ENCODE results near the gene SUSD6. TPM values are rescaled to one million over a fixed set of nuclear protein-coding genes. Genes with fewer than 3 reads are reported as not detected.

The SUSD6 gene
- total and polyA plus RNA-seq, 2 donors (not counting 1 experiment from before 2014, with no cell fraction given): 62.3 to 97.8 TPM

GRCh38 chr14:69671365-69672030 is 60.1 kb downstream of the SUSD6 start:
- peak overlapping the region in 1 of 2 donors; percentile 62 for H3K27ac ChIP-seq (ENCODE audit: low read length in 2 of 2)
- peaks cover 8 to 10% of the 10 kb centered on the region in 2 experiments for H3K36me3 ChIP-seq (replicated peaks in 1 of 2; ENCODE audit: control extremely low read depth in 1 of 2, control insufficient read depth in 1 of 2, extremely low read depth in 1 of 2, insufficient read depth in 2 of 2, low read length in 1 of 2)
- no peak for DNase-seq
- ATAC-seq (ENCODE audit: low read depth): no peak
- 85% methylated on average over 6 of the region's 8 CpGs for WGBS (ENCODE audit: insufficient coverage)
- Mint-ChIP-seq H3K9me3 (ENCODE audit: insufficient read depth) (no peaks in the 10 kb centered on the region), H3K4me1 (peaks cover 93% of the 10 kb centered on the region), H3K27ac (peak overlapping the region; percentile 32), H3K4me3 (no peak overlapping the region), H3K27me3 (no peaks in the 10 kb centered on the region)
- H2AFZ ChIP-seq (ENCODE audit: insufficient read depth, low read depth, low read length, poor library complexity, severe bottlenecking): no peak overlapping the region
- CTCF ChIA-PET: interaction anchor here (0.6 to 2.1 kb wide), 4 partner anchors 14 to 67 kb away, joined by 3 to 8 read pairs (median 3); no protein-coding TSS in a partner anchor
- H3K4me3 ChIP-seq (ENCODE audit: control extremely low read depth in 1 of 5, extremely low read depth in 1 of 5, insufficient read depth in 1 of 5, low read depth in 2 of 5, low read length in 4 of 5): no peak overlapping the region
- POLR2A ChIA-PET: no interaction called here
- H3K4me2 ChIP-seq (replicated peaks; ENCODE audit: low read depth, low read length, poor library complexity, severe bottlenecking): no peak overlapping the region
- TF ChIP-seq EZH2 (IDR thresholded peaks at IDR 0.05; ENCODE audit: borderline replicate concordance, insufficient read depth, low read depth, low read length, poor library complexity, severe bottlenecking): no peak
- TF ChIP-seq, protein P1, sequence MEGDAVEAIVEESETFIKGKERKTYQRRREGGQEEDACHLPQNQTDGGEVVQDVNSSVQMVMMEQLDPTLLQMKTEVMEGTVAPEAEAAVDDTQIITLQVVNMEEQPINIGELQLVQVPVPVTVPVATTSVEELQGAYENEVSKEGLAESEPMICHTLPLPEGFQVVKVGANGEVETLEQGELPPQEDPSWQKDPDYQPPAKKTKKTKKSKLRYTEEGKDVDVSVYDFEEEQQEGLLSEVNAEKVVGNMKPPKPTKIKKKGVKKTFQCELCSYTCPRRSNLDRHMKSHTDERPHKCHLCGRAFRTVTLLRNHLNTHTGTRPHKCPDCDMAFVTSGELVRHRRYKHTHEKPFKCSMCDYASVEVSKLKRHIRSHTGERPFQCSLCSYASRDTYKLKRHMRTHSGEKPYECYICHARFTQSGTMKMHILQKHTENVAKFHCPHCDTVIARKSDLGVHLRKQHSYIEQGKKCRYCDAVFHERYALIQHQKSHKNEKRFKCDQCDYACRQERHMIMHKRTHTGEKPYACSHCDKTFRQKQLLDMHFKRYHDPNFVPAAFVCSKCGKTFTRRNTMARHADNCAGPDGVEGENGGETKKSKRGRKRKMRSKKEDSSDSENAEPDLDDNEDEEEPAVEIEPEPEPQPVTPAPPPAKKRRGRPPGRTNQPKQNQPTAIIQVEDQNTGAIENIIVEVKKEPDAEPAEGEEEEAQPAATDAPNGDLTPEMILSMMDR (IDR thresholded peaks at IDR 0.05): no peak
- peaks cover 95% of the 10 kb centered on the region for H3K79me2 ChIP-seq (ENCODE audit: control insufficient read depth, insufficient read depth, low read length)
- intact Hi-C loops (cut with micrococcal nuclease): loop anchor here (2.0 to 5.0 kb wide), 6 partner anchors 19 to 69 kb away; no protein-coding TSS in a partner anchor
- peaks cover 0 to 11% (median 0%) of the 10 kb centered on the region in 3 donors for H3K9me3 ChIP-seq (ENCODE audit: control extremely low read depth in 1 of 3, control insufficient read depth in 2 of 3, insufficient read depth in 1 of 3, low read length in 2 of 3)
- H3K9ac ChIP-seq (ENCODE audit: low read length): no peak overlapping the region
- peaks cover 89 to 96% of the 10 kb centered on the region in 2 donors for H3K4me1 ChIP-seq (ENCODE audit: control insufficient read depth in 2 of 2, insufficient read depth in 2 of 2, low read length in 2 of 2)
- peaks cover 91% of the 10 kb centered on the region for H4K20me1 ChIP-seq (ENCODE audit: control insufficient read depth, insufficient read depth, low read length, poor library complexity, severe bottlenecking)
- H3K27me3 ChIP-seq (replicated peaks in 1 of 4; ENCODE audit: control extremely low read depth in 1 of 4, control insufficient read depth in 3 of 4, insufficient read depth in 4 of 4, low read length in 3 of 4): no peaks in the 10 kb centered on the region

DNA sequence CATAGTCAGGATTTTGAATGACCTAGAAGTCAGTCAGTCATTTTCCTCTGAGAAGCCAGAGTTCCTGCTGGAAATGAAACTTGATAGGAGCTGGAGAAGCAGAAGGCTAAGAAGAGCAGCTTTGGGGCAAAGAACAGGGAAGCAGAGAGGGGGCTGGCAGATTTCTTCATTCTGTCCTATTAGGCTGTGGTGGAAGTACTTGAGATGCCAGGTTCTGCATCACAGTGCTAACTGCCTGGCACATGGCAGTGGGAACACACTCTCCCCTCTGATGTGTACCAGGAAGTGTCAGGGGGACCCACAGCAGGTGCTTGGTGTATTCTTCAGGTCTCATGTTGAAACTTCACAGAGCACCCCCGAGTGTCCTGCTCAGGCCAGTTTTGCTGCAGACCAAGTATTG is 61.0 kb downstream of the SUSD6 start:
- Mint-ChIP-seq H3K4me1 (peaks cover 92% of the 10 kb centered on the region), H3K27me3 (no peaks in the 10 kb centered on the region), H3K4me3 (peak overlapping the region; percentile 27), H3K9me3 (ENCODE audit: insufficient read depth) (no peaks in the 10 kb centered on the region), H3K27ac (peak overlapping the region; percentile 74)
- Histone ChIP-seq H3K27ac (ENCODE audit: low read length in 2 of 2) (peak overlapping the region; percentile 27 to 77), H3K27me3 (replicated peaks in 1 of 4; ENCODE audit: control extremely low read depth in 1 of 4, control insufficient read depth in 3 of 4, insufficient read depth in 4 of 4, low read length in 3 of 4) (no peaks in the 10 kb centered on the region), H3K9ac (ENCODE audit: low read length) (no peak overlapping the region), H2AFZ (ENCODE audit: insufficient read depth, low read depth, low read length, poor library complexity, severe bottlenecking) (no peak overlapping the region), H3K4me1 (ENCODE audit: control insufficient read depth in 2 of 2, insufficient read depth in 2 of 2, low read length in 2 of 2) (peaks cover 87 to 94% of the 10 kb centered on the region in 2 donors), H3K4me3 (ENCODE audit: control extremely low read depth in 1 of 5, extremely low read depth in 1 of 5, insufficient read depth in 1 of 5, low read depth in 2 of 5, low read length in 4 of 5) (no peak overlapping the region), H3K9me3 (ENCODE audit: control extremely low read depth in 1 of 3, control insufficient read depth in 2 of 3, insufficient read depth in 1 of 3, low read length in 2 of 3) (peaks cover 0 to 6% (median 0%) of the 10 kb centered on the region in 3 donors), H3K79me2 (ENCODE audit: control insufficient read depth, insufficient read depth, low read length) (peaks cover 95% of the 10 kb centered on the region), H3K36me3 (replicated peaks in 1 of 2; ENCODE audit: control extremely low read depth in 1 of 2, control insufficient read depth in 1 of 2, extremely low read depth in 1 of 2, insufficient read depth in 2 of 2, low read length in 1 of 2) (peaks cover 8 to 14% of the 10 kb centered on the region in 2 experiments), H3K4me2 (replicated peaks; ENCODE audit: low read depth, low read length, poor library complexity, severe bottlenecking) (peak overlapping the region; percentile 64), H4K20me1 (ENCODE audit: control insufficient read depth, insufficient read depth, low read length, poor library complexity, severe bottlenecking) (peaks cover 92% of the 10 kb centered on the region)
- DNase-seq (no peak), ATAC-seq (ENCODE audit: low read depth) (no peak)
- ChIA-PET POLR2A (interaction anchor here (1.4 kb wide), 1 partner anchor 9 kb away, joined by 3 read pairs; no protein-coding TSS in a partner anchor), CTCF (interaction anchor here (0.6 to 3.2 kb wide), 5 partner anchors 19 to 1816 kb away, joined by 3 to 15 read pairs (median 8); no protein-coding TSS in a partner anchor)
- intact Hi-C loops (cut with micrococcal nuclease): loop anchor here (2.0 to 5.0 kb wide), 6 partner anchors 20 to 70 kb away; no protein-coding TSS in a partner anchor
- TF ChIP-seq, protein P1 (IDR thresholded peaks at IDR 0.05): no peak
- WGBS (ENCODE audit: insufficient coverage): 44% methylated on average over 1 of the region's 1 CpG

All from B cell (primary cell).